WTC11 (cell line): Measurements from ENCODE around the gene FXYD5. TPM values are rescaled to one million over a fixed set of nuclear protein-coding genes. Genes with fewer than 3 reads are reported as not detected.

ENCODE experiments used
- ATAC-seq: fragments of 200-7000 bp; cut with Tn5 transposase; 2 replicates; pipeline ENCODE4 v1.10.0; 2021; ENCODE audit warnings: mild to moderate bottlenecking, moderate library complexity
- CTCF ChIA-PET: fragments of 300-600 bp; sonication (Branson Sonifier 250); formaldehyde crosslinking; loops from one replicate; lab custom pipeline; 2021; ENCODE audit warnings: antibody characterized with exemption; lab: Charles Lee
- POLR2A ChIA-PET: fragments of 350-600 bp; sonication (Branson Sonifier 250); formaldehyde crosslinking; loops from one replicate; lab custom pipeline; 2021; ENCODE audit warnings: antibody characterized with exemption; lab: Charles Lee
- DNase-seq: peaks from one replicate; pipeline ENCODE4 v3.0.0; 2021; ENCODE audit warnings: low spot score
- H3K27ac Mint-ChIP-seq: 2 replicates; pipeline ENCODE4 v1.8.0; 2021; ENCODE audit warnings: mixed read lengths
- H3K27me3 Mint-ChIP-seq: 2 replicates; pipeline ENCODE4 v1.8.0; 2021; ENCODE audit warnings: low read depth, mild to moderate bottlenecking, moderate library complexity, mixed read lengths
- H3K36me3 Mint-ChIP-seq: 2 replicates; pipeline ENCODE4 v1.8.0; 2021; ENCODE audit warnings: mixed read lengths
- H3K4me1 Mint-ChIP-seq: 2 replicates; pipeline ENCODE4 v1.8.0; 2022; ENCODE audit warnings: mixed read lengths
- H3K4me3 Mint-ChIP-seq: 2 replicates; pipeline ENCODE4 v1.8.0; 2021; ENCODE audit warnings: mild to moderate bottlenecking, moderate library complexity, mixed read lengths
- H3K9me3 Mint-ChIP-seq: 2 replicates; pipeline ENCODE4 v1.8.0; 2021; ENCODE audit warnings: mixed read lengths
- ATF1 ChIP-seq: sonication (generic); formaldehyde crosslinking; IDR thresholded peaks from 2 replicates; pipeline ENCODE4 v1.8.1; 2023; ENCODE audit warnings: mild to moderate bottlenecking, moderate library complexity, missing genetic modification reagents
- ATF2 ChIP-seq: sonication (generic); formaldehyde crosslinking; IDR thresholded peaks from 2 replicates; pipeline ENCODE4 v1.8.1; 2022; ENCODE audit warnings: low read depth, missing genetic modification reagents, borderline replicate concordance
- FOXP1 ChIP-seq: sonication (generic); formaldehyde crosslinking; IDR thresholded peaks from 2 replicates; pipeline ENCODE4 v1.8.0; 2022; ENCODE audit warnings: missing genetic modification reagents, mild to moderate bottlenecking, moderate library complexity, borderline replicate concordance
- JUN ChIP-seq: sonication (generic); formaldehyde crosslinking; IDR thresholded peaks from 2 replicates; pipeline ENCODE4 v1.8.0; 2023; ENCODE audit warnings: mild to moderate bottlenecking, missing genetic modification reagents
- NFYB ChIP-seq: sonication (generic); formaldehyde crosslinking; conservative IDR thresholded peaks from 2 replicates; pipeline ENCODE4 v1.8.0; 2022; ENCODE audit warnings: low read depth, missing genetic modification reagents
- STAT6 ChIP-seq: sonication (generic); formaldehyde crosslinking; conservative IDR thresholded peaks from 2 replicates; pipeline ENCODE4 v1.8.1; 2023; ENCODE audit warnings: mild to moderate bottlenecking, low read depth, missing genetic modification reagents, moderate library complexity
- TP53 ChIP-seq: sonication (generic); formaldehyde crosslinking; IDR thresholded peaks from 2 replicates; pipeline ENCODE4 v1.8.1; 2023; ENCODE audit warnings: mild to moderate bottlenecking, missing genetic modification reagents
- ZBTB21 ChIP-seq: sonication (generic); formaldehyde crosslinking; IDR thresholded peaks from 2 replicates; pipeline ENCODE4 v1.8.1; 2023; ENCODE audit warnings: mild to moderate bottlenecking, missing genetic modification reagents, borderline replicate concordance
- ZNF219 ChIP-seq: sonication (generic); formaldehyde crosslinking; IDR thresholded peaks from 2 replicates; pipeline ENCODE4 v1.8.0; 2023; ENCODE audit warnings: missing genetic modification reagents, mild to moderate bottlenecking, borderline replicate concordance
- ZNF232 ChIP-seq: sonication (generic); formaldehyde crosslinking; IDR thresholded peaks from 2 replicates; pipeline ENCODE4 v1.8.0; 2022; ENCODE audit warnings: mild to moderate bottlenecking, missing genetic modification reagents
- total RNA-seq: library from RNA; stranded (reverse); gene quantifications from 3 replicates; pipeline ENCODE4 v1.2.3, GENCODE V29; 2021
- TF ChIP-seq, protein P1 (sequence below): sonication (generic); formaldehyde crosslinking; IDR thresholded peaks from 2 replicates; pipeline ENCODE4 v1.8.0; 2022; ENCODE audit warnings: missing genetic modification reagents
- TF ChIP-seq, protein P2 (sequence below): fragments of 250-450 bp; sonication (Bioruptor Pico); IDR thresholded peaks from 2 replicates; pipeline ENCODE4 v1.8.0; 2021; ENCODE audit warnings: mild to moderate bottlenecking
- TF ChIP-seq, protein P3 (sequence below): sonication (generic); formaldehyde crosslinking; IDR thresholded peaks from 2 replicates; pipeline ENCODE4 v1.8.1; 2022; ENCODE audit warnings: missing genetic modification reagents, borderline replicate concordance
- TF ChIP-seq, protein P4 (sequence below): sonication (generic); formaldehyde crosslinking; IDR thresholded peaks from 2 replicates; pipeline ENCODE4 v1.8.1; 2023; ENCODE audit warnings: mild to moderate bottlenecking, missing genetic modification reagents

The FXYD5 gene
- total RNA-seq, 1 experiment from 2014 or later = 114 TPM

DNA sequence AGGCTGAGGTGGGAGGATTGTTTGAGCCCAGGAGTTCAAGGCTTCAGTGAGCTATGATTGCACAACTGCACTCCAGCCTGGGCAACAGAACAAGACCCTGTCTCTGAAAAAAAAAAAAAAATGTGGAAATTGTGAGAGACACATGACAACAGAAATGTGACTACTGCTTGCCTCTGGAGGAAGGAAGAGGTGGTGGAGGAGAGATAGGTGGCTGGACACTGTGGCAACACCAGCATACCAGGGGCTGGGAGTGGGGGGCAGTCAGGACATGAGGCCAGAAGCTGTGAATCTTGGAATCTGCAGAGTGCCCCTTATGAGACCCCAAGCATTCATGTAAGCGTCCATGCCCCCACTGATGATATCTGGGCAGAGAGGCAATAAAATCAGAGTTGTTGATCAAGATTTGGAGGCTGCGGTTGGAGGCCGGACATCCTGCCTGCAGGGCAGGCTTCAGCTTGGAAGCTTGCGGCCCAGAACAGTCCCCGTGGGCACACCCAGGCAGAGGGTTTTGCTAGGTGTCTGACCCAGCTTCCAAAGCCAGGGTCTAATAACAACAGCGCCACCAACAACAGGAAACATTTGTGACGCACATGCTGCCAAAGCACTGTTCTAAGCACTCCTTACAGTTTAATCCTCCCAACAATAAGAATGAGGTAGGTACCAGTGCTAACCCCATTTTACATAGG is 57.2 kb downstream of the FXYD5 start:
- ChIA-PET POLR2A (interaction anchor here (0.7 kb wide), 1 partner anchor 9 kb away, joined by 3 read pairs; no protein-coding TSS in a partner anchor), CTCF (interaction anchor here (0.7 to 1.5 kb wide), 3 partner anchors 13 to 97 kb away, joined by 3 to 7 read pairs (median 3); no protein-coding TSS in a partner anchor)
- Mint-ChIP-seq H3K4me1 (peaks cover 14% of the 10 kb centered on the region), H3K27me3 (no peaks in the 10 kb centered on the region; the same call in 1 of the 2 replicates), H3K36me3 (no peaks in the 10 kb centered on the region; the same call in 1 of the 2 replicates), H3K9me3 (peaks cover 9% of the 10 kb centered on the region), H3K4me3 (no peak overlapping the region), H3K27ac (0 out of 2 replicates have a peak overlapping the region, but pooled peaks have one; percentile 41)
- no peak for TF ChIP-seq STAT6
- TF ChIP-seq TP53 (CRISPR knock-in tag) = no peak
- TF ChIP-seq NFYB (CRISPR knock-in tag) = no peak
- no peak for TF ChIP-seq ZNF232 (CRISPR knock-in tag)
- TF ChIP-seq ATF2 = no peak
- TF ChIP-seq, protein P1, sequence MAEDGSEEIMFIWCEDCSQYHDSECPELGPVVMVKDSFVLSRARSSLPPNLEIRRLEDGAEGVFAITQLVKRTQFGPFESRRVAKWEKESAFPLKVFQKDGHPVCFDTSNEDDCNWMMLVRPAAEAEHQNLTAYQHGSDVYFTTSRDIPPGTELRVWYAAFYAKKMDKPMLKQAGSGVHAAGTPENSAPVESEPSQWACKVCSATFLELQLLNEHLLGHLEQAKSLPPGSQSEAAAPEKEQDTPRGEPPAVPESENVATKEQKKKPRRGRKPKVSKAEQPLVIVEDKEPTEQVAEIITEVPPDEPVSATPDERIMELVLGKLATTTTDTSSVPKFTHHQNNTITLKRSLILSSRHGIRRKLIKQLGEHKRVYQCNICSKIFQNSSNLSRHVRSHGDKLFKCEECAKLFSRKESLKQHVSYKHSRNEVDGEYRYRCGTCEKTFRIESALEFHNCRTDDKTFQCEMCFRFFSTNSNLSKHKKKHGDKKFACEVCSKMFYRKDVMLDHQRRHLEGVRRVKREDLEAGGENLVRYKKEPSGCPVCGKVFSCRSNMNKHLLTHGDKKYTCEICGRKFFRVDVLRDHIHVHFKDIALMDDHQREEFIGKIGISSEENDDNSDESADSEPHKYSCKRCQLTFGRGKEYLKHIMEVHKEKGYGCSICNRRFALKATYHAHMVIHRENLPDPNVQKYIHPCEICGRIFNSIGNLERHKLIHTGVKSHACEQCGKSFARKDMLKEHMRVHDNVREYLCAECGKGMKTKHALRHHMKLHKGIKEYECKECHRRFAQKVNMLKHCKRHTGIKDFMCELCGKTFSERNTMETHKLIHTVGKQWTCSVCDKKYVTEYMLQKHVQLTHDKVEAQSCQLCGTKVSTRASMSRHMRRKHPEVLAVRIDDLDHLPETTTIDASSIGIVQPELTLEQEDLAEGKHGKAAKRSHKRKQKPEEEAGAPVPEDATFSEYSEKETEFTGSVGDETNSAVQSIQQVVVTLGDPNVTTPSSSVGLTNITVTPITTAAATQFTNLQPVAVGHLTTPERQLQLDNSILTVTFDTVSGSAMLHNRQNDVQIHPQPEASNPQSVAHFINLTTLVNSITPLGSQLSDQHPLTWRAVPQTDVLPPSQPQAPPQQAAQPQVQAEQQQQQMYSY (CRISPR knock-in tag) = no peak
- TF ChIP-seq, protein P2, sequence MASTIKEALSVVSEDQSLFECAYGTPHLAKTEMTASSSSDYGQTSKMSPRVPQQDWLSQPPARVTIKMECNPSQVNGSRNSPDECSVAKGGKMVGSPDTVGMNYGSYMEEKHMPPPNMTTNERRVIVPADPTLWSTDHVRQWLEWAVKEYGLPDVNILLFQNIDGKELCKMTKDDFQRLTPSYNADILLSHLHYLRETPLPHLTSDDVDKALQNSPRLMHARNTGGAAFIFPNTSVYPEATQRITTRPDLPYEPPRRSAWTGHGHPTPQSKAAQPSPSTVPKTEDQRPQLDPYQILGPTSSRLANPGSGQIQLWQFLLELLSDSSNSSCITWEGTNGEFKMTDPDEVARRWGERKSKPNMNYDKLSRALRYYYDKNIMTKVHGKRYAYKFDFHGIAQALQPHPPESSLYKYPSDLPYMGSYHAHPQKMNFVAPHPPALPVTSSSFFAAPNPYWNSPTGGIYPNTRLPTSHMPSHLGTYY (CRISPR knock-in tag) = no peak
- no peak for TF ChIP-seq ZNF219 (CRISPR knock-in tag)
- TF ChIP-seq, protein P3, sequence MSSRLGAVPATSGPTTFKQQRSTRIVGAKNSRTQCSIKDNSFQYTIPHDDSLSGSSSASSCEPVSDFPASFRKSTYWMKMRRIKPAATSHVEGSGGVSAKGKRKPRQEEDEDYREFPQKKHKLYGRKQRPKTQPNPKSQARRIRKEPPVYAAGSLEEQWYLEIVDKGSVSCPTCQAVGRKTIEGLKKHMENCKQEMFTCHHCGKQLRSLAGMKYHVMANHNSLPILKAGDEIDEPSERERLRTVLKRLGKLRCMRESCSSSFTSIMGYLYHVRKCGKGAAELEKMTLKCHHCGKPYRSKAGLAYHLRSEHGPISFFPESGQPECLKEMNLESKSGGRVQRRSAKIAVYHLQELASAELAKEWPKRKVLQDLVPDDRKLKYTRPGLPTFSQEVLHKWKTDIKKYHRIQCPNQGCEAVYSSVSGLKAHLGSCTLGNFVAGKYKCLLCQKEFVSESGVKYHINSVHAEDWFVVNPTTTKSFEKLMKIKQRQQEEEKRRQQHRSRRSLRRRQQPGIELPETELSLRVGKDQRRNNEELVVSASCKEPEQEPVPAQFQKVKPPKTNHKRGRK (CRISPR knock-in tag) = no peak
- TF ChIP-seq, protein P4, sequence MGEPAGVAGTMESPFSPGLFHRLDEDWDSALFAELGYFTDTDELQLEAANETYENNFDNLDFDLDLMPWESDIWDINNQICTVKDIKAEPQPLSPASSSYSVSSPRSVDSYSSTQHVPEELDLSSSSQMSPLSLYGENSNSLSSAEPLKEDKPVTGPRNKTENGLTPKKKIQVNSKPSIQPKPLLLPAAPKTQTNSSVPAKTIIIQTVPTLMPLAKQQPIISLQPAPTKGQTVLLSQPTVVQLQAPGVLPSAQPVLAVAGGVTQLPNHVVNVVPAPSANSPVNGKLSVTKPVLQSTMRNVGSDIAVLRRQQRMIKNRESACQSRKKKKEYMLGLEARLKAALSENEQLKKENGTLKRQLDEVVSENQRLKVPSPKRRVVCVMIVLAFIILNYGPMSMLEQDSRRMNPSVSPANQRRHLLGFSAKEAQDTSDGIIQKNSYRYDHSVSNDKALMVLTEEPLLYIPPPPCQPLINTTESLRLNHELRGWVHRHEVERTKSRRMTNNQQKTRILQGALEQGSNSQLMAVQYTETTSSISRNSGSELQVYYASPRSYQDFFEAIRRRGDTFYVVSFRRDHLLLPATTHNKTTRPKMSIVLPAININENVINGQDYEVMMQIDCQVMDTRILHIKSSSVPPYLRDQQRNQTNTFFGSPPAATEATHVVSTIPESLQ (CRISPR knock-in tag) = no peak
- TF ChIP-seq ATF1 (CRISPR knock-in tag) = no peak
- TF ChIP-seq JUN = no peak
- TF ChIP-seq ZBTB21 (CRISPR knock-in tag) = no peak
- no peak for TF ChIP-seq FOXP1
- DNase-seq (no peak), ATAC-seq (no peak)
